Measurements from ENCODE around the gene PGM1. TPM values are rescaled to one million over a fixed set of nuclear protein-coding genes. Genes with fewer than 3 reads are reported as not detected.

The PGM1 gene
- total RNA-seq, 1 donor from 2014 or later: 34.9 TPM

DNA sequence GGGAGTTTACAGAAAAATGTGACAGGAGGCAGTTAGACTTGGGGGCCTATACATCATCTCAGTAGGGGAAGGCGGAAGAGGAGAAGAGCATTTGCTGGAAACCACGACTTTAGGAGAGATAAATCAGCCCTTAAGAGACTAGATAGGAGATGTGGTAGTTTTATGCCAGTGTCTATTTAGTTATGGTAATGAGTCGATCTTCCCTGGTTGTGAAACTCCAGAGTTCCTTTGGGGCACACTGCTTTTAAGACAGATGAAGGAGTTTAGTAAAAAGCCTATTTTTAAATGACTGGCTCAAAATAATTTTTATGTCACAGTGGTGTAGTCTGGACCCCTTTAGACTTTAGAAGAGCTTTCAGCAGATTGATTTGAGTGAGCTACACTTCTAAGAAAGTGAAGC lies 7.8 kb downstream of the PGM1 start:
- H3K36me3 Mint-ChIP-seq (ENCODE audit: unreplicated experiment): no peaks in the 10 kb centered on the region
- no peak overlapping the region for H3K27ac Mint-ChIP-seq (ENCODE audit: unreplicated experiment)
- no peaks in the 10 kb centered on the region for H3K4me1 Mint-ChIP-seq (ENCODE audit: unreplicated experiment)
- no peak for TF ChIP-seq CTCF (IDR thresholded peaks at IDR 0.05)
- no peak overlapping the region for H3K4me3 Mint-ChIP-seq (ENCODE audit: unreplicated experiment)
- H3K27me3 Mint-ChIP-seq (ENCODE audit: unreplicated experiment): no peaks in the 10 kb centered on the region
- DNase-seq (ENCODE audit: extremely low spot score, unreplicated experiment): no peak
- no peaks in the 10 kb centered on the region for H3K9me3 Mint-ChIP-seq (ENCODE audit: unreplicated experiment)

GRCh38 chr1:63601463-63601862 lies 8.3 kb downstream of the PGM1 start:
- H3K9me3 Mint-ChIP-seq (ENCODE audit: unreplicated experiment): no peaks in the 10 kb centered on the region
- no peak overlapping the region for H3K27ac Mint-ChIP-seq (ENCODE audit: unreplicated experiment)
- DNase-seq (ENCODE audit: extremely low spot score, unreplicated experiment): no peak
- H3K4me1 Mint-ChIP-seq (ENCODE audit: unreplicated experiment): no peaks in the 10 kb centered on the region
- H3K4me3 Mint-ChIP-seq (ENCODE audit: unreplicated experiment): no peak overlapping the region
- TF ChIP-seq CTCF (IDR thresholded peaks at IDR 0.05): no peak
- H3K27me3 Mint-ChIP-seq (ENCODE audit: unreplicated experiment): no peaks in the 10 kb centered on the region
- no peaks in the 10 kb centered on the region for H3K36me3 Mint-ChIP-seq (ENCODE audit: unreplicated experiment)

DNA sequence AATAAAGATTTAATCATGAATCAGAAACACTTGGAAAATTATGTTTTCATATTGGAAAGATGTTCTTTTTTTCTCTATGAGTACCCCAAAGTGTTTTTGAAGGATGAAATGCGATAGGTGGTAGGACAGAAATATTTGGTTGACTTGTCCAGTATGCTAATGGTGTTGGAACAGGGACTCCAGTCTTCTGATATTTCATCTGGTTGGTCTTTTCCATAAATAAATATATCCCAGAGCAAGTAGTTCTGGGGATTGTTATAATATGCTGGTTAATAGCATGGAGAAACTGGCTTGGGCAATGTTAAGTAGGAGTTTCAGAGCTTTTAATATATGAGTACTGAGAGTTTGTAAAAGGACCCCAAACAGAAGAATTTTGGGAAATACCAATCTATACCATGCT lies 8.7 kb downstream of the PGM1 start:
- Mint-ChIP-seq H3K27me3 (ENCODE audit: unreplicated experiment) (no peaks in the 10 kb centered on the region), H3K9me3 (ENCODE audit: unreplicated experiment) (no peaks in the 10 kb centered on the region), H3K36me3 (ENCODE audit: unreplicated experiment) (no peaks in the 10 kb centered on the region), H3K27ac (ENCODE audit: unreplicated experiment) (no peak overlapping the region), H3K4me1 (ENCODE audit: unreplicated experiment) (no peaks in the 10 kb centered on the region), H3K4me3 (ENCODE audit: unreplicated experiment) (no peak overlapping the region)
- TF ChIP-seq CTCF (IDR thresholded peaks at IDR 0.05): no peak
- DNase-seq (ENCODE audit: extremely low spot score, unreplicated experiment): no peak

- Mint-ChIP-seq H3K4me1 (ENCODE audit: unreplicated experiment) (no peaks in the 10 kb centered on the region), H3K4me3 (ENCODE audit: unreplicated experiment) (no peak overlapping the region), H3K36me3 (ENCODE audit: unreplicated experiment) (no peaks in the 10 kb centered on the region), H3K27ac (ENCODE audit: unreplicated experiment) (no peak overlapping the region), H3K9me3 (ENCODE audit: unreplicated experiment) (no peaks in the 10 kb centered on the region), H3K27me3 (ENCODE audit: unreplicated experiment) (no peaks in the 10 kb centered on the region)
- no peak for DNase-seq (ENCODE audit: extremely low spot score, unreplicated experiment)
- TF ChIP-seq CTCF (IDR thresholded peaks at IDR 0.05): no peak
Measured at GRCh38 chr1:63602629-63603028, 9.4 kb downstream of the PGM1 start.

DNA sequence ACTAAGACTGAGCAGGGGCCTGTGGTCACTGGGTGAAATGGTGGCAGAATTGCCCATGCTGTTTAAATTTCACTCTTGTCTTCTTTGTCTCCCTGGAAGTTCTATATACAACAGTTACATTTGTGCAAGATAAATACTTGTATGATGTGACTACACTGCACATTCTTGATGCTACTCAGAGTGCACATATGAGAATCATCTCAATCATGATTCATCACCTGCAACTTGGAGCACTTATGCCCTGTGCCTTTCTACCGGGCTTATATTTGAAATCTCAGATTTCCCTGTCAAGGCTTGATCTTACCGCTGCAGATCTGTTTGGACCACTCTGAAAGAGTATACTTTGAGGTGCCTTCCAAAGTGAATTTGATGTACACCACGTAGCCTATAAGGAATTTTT lies 10.6 kb downstream of the PGM1 start:
- TF ChIP-seq CTCF (IDR thresholded peaks at IDR 0.05): no peak
- no peak for DNase-seq (ENCODE audit: extremely low spot score, unreplicated experiment)
- no peaks in the 10 kb centered on the region for H3K4me1 Mint-ChIP-seq (ENCODE audit: unreplicated experiment)
- no peak overlapping the region for H3K27ac Mint-ChIP-seq (ENCODE audit: unreplicated experiment)
- H3K27me3 Mint-ChIP-seq (ENCODE audit: unreplicated experiment): no peaks in the 10 kb centered on the region
- no peaks in the 10 kb centered on the region for H3K9me3 Mint-ChIP-seq (ENCODE audit: unreplicated experiment)
- no peaks in the 10 kb centered on the region for H3K36me3 Mint-ChIP-seq (ENCODE audit: unreplicated experiment)
- no peak overlapping the region for H3K4me3 Mint-ChIP-seq (ENCODE audit: unreplicated experiment)

Data from osteocyte (in vitro differentiated cells).